ENCODE measurements around the gene MICAL1. TPM values are rescaled to one million over a fixed set of nuclear protein-coding genes. Genes with fewer than 3 reads are reported as not detected.
"Not testable (repeated sequence)": the region's sequence is repeated elsewhere in the genome, so short reads cannot be mapped to it uniquely, and the experiment has no call there.

MICAL1 gene
- total RNA-seq, 1 experiment from 2014 or later: 13.5 TPM

DNA sequence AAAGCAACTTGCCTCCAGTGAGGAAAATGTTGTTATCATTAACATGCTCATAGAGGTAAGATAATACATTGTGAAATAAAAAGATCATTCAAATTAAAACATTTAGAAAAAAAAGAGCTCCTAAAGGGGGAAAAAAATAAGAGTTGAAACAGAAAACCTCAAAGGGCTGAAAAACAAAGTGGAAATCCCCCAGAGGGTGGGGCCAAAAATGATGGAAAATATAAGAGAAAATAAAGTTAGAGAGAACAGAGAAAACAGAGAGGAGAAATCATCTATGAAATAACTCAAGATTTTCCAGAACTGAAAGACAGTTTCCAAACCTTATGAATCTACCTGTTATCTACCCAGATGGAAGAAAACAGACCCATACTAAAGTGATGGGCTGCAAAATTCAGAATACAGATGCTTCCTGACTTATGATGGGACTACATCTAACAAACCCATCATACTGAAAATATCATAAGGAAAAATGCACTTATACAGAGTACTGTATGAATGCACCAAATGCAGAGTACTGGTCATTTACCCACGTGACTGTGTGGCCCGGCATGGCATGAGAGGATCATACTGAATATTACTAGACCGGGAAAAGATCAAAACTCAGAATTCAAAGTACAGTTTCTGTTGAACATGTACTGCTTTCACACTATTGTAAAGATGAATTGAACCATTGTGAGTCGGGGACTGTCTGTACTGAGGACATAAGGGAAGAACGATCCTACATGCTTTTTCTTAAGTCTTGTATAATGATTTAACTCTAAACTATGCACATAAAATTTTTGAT lies 23.5 kb upstream of the MICAL1 start:
- in situ Hi-C loops (cut with HindIII; ENCODE audit: low pct_unique_long_range_greater_than_20kb, low sequenced_read_pairs): no loop called here
- DNase-seq (ENCODE audit: low read depth): no peak

DNA sequence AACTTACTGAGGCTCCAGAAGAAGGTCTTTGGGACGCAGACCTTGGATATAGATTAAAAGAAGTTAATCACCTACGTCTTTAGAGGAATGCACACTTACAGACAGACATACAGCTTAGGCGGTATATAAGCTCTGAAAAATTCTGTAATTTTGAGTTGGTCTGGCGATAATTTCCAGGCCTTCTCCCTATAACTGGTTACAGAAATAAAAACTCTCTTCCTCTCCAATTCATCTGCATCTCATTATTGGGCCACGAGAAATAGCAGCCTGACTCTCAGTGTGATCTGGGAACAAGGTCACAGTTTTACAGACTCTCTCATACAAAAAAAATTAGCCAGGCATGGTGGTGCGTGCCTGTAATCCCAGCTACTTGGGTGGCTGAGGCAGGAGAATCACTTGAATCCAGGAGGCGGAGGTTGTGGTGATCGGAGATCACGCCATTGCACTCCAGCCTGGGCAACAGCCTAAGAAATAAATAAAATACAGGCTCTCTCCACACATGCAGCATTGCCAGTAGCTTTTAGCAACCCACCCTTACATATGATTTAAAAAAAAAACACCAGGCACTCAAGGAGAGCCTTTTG lies 22.7 kb upstream of the MICAL1 start:
- in situ Hi-C loops (cut with HindIII; ENCODE audit: low pct_unique_long_range_greater_than_20kb, low sequenced_read_pairs): no loop called here
- DNase-seq (ENCODE audit: low read depth): no peak

DNA sequence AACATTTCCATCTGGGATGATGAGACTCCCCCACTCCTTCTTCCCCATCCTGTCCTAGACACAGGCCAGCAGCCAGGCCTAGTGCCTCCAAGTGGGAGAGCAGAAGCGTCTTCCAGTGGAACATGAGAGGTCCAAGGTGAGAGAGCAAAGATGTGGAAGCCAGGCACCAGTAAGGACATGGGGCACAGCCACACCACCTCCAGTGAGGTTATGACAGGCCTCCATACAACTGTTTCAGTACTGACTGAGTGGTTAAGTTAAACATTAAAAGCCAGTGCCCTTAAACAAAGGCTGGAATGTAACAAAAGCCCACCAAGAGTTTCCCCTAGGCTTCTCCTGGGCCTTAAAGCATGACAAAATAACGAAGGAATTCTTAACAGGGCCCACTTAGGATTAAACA lies 22.2 kb upstream of the MICAL1 start:
- no peak for DNase-seq (ENCODE audit: low read depth)
- in situ Hi-C loops (cut with HindIII; ENCODE audit: low pct_unique_long_range_greater_than_20kb, low sequenced_read_pairs): no loop called here

DNA sequence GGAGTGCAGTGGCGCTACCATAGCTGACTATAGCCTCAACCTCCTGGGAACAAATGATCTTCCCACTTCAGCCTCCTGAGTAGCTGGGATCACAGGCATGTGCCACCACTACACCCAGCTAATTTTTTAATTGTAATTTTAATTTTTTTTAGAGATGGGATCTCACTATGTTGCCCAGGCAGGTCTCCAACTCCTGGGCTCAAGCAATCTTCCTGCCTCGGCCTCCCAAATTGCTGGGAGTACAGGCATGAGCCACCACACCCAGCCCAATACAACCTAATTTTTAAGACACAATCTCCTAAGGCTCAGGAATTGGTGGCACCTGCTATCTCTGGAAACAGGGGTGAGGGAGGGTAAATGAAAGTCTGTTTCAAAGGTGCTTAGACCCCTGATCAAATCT lies 21.6 kb upstream of the MICAL1 start:
- DNase-seq (ENCODE audit: low read depth): no peak
- in situ Hi-C loops (cut with HindIII; ENCODE audit: low pct_unique_long_range_greater_than_20kb, low sequenced_read_pairs): no loop called here

DNA sequence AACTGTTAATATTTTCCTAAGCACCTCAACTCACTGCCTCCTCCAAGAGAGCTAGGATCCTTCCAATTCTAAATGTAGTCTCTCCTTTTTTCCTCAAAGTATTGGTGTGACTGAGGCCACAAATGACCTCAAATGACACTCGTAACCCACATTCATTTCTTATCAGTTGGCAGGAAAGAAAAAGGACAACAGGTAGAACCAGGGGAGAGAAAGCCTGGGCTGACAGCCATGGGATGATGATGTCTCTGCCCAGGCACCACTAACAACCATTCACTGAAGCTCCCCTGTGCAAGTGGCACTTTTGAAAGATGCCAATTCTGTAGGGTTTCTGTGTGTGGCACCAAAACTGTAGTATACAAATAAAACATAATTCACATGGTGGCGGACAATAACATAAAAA lies 20.1 kb upstream of the MICAL1 start:
- DNase-seq (ENCODE audit: low read depth): no peak
- in situ Hi-C loops (cut with HindIII; ENCODE audit: low pct_unique_long_range_greater_than_20kb, low sequenced_read_pairs): no loop called here

DNA sequence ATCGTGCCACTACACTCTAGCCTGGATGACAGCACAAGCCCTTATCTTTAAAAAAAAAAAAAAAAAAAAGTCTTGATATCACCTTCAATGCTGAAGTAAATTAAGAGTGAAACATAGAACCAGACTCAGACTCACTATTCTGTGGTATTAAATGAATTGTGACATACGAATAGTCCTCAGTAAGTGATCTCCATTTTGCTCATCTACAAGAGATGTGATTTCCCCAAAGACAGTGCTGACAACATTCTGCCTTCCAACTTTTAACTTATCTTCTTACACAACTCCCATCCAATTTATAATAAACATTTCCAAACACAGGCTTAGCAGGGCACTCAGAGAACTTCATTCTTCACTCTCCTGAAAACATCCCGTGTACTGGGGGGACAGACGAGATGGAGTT lies 19.4 kb upstream of the MICAL1 start:
- in situ Hi-C loops (cut with HindIII; ENCODE audit: low pct_unique_long_range_greater_than_20kb, low sequenced_read_pairs): no loop called here

DNA sequence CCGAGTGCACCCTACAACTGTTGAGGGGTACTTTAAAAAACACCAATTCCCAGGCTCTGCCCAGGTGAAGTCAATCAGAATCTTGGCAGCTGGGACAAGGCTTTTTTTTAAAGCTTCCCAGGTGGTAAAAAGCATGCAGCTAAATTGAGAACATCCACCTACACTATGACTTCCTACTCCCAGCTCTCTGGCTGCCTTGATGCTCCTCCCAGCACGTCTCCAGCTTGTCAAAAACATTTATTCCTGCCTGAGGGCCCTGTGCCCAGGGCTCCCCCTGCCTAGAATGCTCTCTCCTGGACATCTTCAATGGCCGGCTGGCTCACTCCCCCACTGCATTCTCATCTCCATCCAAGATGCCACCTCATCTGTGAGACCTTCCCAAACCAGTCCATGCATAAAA lies 17.5 kb upstream of the MICAL1 start:
- no peak for DNase-seq (ENCODE audit: low read depth)
- in situ Hi-C loops (cut with HindIII; ENCODE audit: low pct_unique_long_range_greater_than_20kb, low sequenced_read_pairs): no loop called here

More for the DNA sequence above, 19.4 kb upstream of the MICAL1 start:
- DNase-seq (ENCODE audit: low read depth): no peak

DNA sequence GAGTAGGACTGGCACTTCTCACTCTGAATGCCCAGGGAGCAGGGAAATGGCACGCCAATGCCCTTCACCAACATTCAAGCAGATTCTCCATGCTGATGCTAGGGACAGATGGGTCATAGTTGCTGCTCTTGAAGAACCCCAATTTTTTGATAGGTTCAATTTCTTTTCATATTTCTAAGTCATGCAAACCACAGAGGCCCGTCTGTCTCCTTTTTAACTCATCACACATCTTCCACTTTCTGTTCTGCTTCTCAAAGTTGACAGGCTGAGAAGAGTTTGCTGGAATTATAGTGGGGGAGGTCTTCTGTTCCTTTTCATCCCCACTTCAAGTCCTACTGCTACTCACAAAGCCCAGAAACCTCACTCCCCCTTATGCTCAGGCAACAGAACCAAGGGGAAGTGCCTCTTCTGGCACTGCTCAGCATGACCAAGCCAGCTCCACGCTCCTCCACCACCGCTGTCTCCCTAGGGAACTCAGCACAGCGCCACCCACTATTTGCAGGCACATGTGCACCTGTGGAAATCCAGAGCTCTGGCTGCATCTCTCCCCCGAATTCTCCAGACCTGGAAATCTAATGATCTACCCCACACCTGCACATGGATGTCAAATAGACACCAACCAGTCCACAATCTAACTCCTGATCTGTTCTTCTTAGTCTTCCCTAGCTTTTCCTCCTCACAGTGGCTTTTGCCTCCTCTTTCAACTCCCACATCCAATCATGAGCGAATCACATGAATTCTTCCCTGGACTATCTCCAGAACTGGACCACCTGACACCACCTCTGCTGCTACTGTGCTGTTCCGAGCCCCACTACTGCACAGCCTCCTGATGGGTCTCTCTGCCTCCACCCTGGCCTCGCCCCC lies 16.8 kb upstream of the MICAL1 start:
- in situ Hi-C loops (cut with HindIII; ENCODE audit: low pct_unique_long_range_greater_than_20kb, low sequenced_read_pairs): no loop called here
- DNase-seq (ENCODE audit: low read depth): no peak

DNA sequence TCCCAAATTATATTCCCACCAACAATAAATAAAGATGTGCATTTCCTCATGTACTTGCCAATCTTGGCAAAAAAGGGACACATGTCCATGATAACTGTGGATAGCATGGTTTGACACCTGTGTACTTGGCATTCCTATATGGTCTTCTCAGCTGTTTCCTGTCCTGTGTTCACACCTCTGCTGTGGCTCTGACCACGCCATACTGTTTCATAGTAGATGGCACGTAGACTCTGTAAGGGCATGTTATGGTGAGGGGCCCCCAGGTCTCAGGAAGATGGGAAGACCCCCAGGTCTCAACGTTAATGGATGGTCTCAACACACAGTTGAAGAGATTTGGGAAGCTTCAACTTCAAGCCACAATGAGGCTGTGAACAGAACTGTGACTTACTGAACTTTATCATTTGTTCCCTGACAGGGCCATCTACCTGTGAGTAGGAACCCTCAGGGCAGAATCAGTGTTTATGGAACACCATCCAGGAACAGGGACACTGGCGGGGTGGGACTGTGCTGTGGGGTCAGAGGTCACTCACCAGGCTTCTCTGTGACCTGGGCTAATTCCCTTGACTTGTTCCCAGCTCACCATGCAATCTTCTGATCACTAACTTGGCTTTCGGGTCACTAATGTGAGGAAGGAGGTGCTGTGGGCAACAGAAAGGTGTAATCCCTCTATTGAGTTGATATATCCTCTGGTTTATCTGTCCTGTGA lies 15.7 kb upstream of the MICAL1 start:
- in situ Hi-C loops (cut with HindIII; ENCODE audit: low pct_unique_long_range_greater_than_20kb, low sequenced_read_pairs): no loop called here
- no peak for DNase-seq (ENCODE audit: low read depth)

DNA sequence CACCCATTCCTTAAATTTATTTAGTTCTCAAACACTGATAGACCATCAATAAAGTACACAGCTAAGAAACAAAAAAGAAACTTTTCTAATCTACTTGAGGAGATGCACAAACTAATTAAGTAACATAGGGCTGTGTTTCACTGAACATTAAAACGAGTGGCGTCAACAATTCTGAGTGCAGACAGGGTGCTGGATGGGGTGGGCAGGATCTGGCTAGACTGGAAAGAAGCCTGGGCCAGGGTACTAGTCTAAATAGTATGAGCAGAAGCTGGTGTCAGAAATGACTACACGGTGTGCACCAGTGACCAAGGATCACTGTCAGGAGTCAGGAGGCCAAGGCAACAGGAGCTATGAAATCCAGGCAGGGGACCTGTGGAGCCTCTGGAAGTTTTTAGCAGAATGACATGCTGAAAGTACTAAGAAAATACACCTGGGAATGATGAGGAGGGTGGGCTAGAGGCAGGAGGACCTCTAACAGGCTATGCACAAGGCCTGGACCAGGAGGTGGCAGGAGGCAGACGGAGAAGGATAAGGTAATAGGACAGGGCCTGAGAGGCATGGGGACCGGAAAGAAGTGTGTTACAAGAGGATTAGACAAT lies 14.1 kb upstream of the MICAL1 start:
- in situ Hi-C loops (cut with HindIII; ENCODE audit: low pct_unique_long_range_greater_than_20kb, low sequenced_read_pairs): no loop called here
- DNase-seq (ENCODE audit: low read depth): no peak

DNA sequence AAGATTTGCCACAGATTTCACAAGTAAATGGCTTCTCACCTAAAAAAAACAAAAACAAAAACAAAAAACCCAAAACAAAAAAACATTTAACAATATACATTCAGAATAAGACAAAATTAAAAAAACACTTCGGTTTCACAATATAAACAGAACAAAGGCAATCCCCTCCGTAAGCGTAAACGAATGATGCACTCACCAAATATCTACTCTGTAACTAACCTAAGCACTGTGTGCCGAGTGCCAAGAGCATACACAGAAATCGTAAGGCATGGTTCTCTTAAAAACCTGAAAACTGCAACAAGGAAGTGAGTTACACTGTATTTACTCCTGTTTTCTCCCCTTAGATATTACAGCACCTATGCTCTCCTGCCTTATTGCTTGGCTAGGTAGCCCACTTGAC lies 12.1 kb upstream of the MICAL1 start:
- DNase-seq (ENCODE audit: low read depth): no peak
- in situ Hi-C loops (cut with HindIII; ENCODE audit: low pct_unique_long_range_greater_than_20kb, low sequenced_read_pairs): no loop called here

DNA sequence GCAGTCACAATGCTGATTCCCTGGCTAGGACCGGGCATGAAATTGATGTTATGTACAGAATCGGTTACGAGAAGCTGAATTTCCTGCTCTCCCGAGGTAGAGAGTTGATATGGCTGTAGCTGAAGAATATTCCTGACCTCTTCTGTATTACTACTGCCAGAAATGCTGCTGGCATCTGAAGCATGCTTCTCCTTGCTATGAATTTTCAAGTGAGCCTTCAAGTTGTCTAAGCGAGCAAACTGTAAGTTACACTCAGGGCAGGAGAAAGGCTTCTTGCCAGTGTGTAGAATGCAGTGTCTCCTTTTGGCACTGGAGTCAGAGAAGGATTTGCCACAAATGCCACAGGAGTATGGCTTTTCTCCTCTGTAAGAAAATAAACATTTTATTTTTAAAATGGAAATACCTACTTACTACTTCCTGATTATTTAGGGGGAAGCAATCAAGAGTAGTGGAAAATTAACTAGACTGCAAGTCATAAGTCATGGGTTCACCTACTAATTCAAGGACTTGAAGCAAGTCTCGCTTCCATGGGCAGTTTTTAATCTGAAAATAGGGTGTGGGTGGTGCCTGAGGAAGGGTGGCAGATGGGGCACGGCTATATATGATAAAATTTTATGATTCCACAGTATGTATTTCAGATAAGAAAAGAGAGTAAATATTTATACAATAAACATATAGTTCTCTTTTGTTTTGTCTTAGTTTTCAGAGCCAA lies 10.8 kb upstream of the MICAL1 start:
- in situ Hi-C loops (cut with HindIII; ENCODE audit: low pct_unique_long_range_greater_than_20kb, low sequenced_read_pairs): no loop called here
- DNase-seq (ENCODE audit: low read depth): no peak

DNA sequence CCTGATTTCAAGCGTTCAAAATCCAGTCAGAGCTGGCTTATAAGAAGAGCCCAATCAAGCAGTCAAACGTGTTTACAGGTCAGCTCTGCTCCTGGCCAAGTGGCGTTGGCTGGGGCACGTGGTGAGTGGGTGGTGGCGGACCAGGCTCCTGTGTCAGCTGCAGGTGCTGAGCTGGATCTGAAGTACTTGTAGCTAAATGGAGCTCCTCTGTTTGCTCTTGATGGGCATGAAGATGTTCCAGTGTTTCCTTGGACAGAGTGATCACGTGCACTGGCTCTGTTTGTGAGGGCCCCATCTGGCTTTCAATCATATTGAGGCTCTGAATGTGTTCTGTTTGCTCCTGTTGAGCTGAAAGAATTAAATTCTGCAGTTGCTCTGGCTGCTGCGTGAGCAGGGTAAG lies 10.2 kb upstream of the MICAL1 start:
- no peak for DNase-seq (ENCODE audit: low read depth)
- in situ Hi-C loops (cut with HindIII; ENCODE audit: low pct_unique_long_range_greater_than_20kb, low sequenced_read_pairs): no loop called here

DNA sequence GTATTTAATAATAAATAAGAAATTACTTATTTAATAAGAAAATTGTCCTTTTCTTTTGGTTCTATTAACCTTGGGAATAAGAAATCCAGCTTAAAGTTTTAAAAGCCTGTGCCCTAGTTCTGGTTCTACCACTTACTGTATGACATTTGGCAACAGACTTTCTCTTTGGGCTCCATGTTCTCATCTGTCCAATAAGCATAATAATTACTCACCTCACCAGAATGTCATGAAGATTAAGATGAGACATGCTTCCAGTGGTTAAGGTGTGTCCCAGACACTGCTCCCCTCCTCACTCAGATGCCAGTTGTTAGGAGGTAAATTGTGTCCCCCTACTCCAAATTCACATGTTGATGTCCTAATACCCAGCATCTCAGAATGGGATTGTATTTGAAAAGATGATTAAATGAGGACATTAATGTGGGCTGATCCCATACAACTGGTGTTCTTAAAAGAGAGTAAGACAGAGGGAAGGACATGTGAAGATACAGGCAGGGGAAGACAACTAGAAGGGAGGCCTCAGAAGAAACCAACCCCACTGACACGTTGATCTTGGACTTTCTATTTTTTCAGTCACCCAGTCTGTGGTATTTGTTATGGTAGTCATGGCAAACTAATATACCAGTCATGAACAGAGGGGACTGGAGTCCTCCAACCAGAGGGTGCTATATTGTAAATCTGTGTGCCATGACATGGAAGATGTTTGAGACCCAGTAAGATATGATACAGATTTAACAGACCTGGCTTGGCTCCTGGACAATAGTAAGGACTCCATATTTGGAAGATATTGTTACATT lies 6.4 kb upstream of the MICAL1 start:
- in situ Hi-C loops (cut with HindIII; ENCODE audit: low pct_unique_long_range_greater_than_20kb, low sequenced_read_pairs): no loop called here
- no peak for DNase-seq (ENCODE audit: low read depth)

DNA sequence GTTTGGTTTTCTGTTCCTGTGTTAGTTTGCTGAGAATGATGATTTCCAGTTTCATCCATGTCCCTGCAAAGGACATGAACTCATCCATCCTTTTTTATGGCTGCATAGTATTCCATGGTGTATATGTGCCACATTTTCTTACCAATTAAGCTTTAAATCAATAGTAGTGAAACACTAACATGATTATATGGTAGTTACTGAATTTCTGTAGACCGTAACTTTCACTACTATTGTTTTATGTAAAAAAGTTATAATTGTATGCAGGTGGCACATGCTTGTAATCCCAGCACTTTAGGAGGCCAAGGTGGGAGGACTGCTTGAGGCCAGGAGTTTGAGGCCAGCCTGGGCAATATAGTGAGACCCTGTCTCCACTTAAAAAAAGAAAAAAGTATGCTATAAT lies 5.6 kb upstream of the MICAL1 start:
- in situ Hi-C loops (cut with HindIII; ENCODE audit: low pct_unique_long_range_greater_than_20kb, low sequenced_read_pairs); DNase-seq (ENCODE audit: low read depth): not testable (repeated sequence)

DNA sequence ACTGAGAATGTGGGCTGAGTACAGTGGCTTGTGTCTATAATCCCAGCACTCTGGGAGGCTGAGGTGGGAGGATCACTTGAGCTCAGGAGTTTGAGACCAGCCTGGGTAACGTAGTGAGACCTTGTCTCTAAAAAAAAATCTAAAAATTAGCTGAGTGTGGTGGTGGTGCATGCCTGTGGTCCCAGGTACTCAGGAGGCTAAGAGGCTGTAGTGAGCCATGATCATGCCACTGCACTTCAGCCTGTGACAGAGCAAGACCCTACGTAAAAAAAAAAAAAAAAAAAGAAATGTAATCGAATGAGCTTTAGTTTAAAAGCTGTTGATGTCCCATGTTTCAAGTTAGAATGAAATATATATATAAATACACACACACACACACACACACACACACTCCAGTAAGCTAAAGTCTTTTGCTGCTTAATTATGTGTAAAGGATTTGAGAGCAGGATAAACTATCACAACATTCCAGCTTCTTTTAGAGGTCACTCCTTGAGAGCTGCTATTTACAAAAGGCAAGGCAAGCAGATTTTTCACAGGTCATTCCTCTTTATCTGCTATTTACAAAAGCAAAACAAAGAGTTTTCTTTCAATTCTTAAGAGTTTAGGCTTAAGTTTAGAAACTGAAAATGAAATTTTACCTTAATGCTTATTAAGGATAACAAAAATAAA lies 4.7 kb upstream of the MICAL1 start:
- in situ Hi-C loops (cut with HindIII; ENCODE audit: low pct_unique_long_range_greater_than_20kb, low sequenced_read_pairs): no loop called here
- DNase-seq (ENCODE audit: low read depth): no peak
